Mesodermal cell (in vitro differentiated cells): ENCODE results near the gene TUBB4B.

Source experiments
- H3K27ac ChIP-seq: 2 replicates; pipeline ENCODE4 v1.7.0; 2013; ENCODE audit warnings: mild to moderate bottlenecking, low read depth, low read length, moderate library complexity; ENCODE audit not compliant: severe bottlenecking
- H3K36me3 ChIP-seq: 2 replicates; pipeline ENCODE4 v1.7.1; 2013; ENCODE audit warnings: mild to moderate bottlenecking, low read length, moderate library complexity; ENCODE audit not compliant: control insufficient read depth, insufficient read depth
- H3K4me1 ChIP-seq: one replicate; pipeline ENCODE4 v1.7.1; 2013; ENCODE audit warnings: mild to moderate bottlenecking, low read length; ENCODE audit not compliant: insufficient read depth, control insufficient read depth, poor library complexity, severe bottlenecking
- H3K4me3 ChIP-seq: 2 replicates; pipeline ENCODE4 v1.7.0; 2013; ENCODE audit warnings: low read length, control low read depth, mild to moderate bottlenecking; ENCODE audit not compliant: insufficient read depth, poor library complexity, severe bottlenecking; ENCODE audit errors: extremely low read depth
- H3K9me3 ChIP-seq: 2 replicates; pipeline ENCODE4 v1.7.1; 2013; ENCODE audit warnings: mild to moderate bottlenecking, low read length, moderate library complexity; ENCODE audit not compliant: control insufficient read depth
- WGBS, 2 experiments: methylation state at CpG; one replicate each; pipeline ENCODE4 v1.1.5; 2013; ENCODE audit warnings: missing lambda C conversion rate in 2 of 2; ENCODE audit not compliant: insufficient coverage in 2 of 2; 5-methylcytosine and 5-hydroxymethylcytosine counted together

The TUBB4B gene

DNA sequence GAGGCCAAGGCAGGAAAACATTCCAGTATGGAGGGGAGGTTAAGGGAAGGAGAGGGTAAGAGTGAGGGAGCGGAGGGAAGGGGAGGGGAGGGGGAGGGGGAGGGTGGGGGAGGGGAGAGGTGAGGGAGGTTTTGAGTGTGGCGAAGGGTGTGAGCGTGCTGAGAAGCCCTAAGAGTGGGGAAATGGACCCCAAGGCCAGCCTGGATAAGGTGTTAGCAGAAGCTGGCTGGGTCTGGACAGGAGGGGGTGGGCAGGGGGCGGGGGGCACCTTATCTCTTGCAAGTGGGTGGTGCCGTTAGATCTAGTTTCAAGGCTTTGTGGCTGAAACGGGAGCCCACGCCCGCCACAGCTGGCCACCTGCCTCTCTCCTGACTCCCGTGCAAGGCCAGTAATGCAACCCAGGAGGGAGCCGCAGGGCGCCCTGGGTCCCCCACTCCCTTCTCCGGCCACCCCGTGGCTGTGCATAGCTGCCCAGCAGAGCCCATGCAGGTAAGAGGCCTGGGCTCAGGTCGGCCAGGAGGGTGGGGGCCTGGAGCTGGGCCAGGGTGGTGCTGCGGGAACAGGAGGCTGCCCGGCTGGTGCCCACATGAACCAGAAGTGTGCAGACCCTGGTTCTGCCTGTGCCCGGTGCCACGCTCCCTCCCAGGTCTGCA is 13.1 kb upstream of the TUBB4B start:
- 62 to 67% methylated on average over 10 to 16 of the region's 18 CpGs for WGBS, 2 experiments
- Histone ChIP-seq H3K36me3 (no peaks in the 10 kb centered on the region), H3K4me3 (no peak overlapping the region), H3K27ac (no peak overlapping the region), H3K9me3 (no peaks in the 10 kb centered on the region), H3K4me1 (peaks cover 7% of the 10 kb centered on the region)

DNA sequence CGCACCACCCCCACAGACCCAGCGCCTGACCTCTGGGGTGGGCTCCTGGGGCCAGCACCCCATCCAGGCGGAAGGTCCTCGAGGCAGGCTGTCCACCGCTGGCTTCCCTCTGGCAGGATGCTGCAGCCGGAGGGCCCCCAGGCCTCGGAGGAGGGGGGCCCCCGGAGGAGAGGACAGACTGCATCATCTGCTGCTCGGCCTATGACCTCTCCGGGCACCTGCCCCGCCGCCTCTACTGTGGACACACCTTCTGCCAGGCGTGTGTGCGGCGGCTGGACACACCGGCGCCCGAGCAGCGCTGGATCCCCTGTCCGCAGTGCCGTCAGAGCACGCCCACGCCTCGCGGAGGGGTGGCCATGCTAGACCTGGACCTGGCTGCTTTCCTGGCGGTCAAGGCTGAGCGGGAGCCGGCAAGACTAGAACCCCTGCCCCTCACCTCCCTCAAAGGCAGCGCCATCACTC is 12.6 kb upstream of the TUBB4B start:
- Histone ChIP-seq H3K36me3 (no peaks in the 10 kb centered on the region), H3K9me3 (no peaks in the 10 kb centered on the region), H3K4me1 (peaks cover 7% of the 10 kb centered on the region), H3K4me3 (no peak overlapping the region), H3K27ac (no peak overlapping the region)
- WGBS, 2 experiments, result 92 to 93% methylated on average over 24 to 29 of the region's 29 CpGs

DNA sequence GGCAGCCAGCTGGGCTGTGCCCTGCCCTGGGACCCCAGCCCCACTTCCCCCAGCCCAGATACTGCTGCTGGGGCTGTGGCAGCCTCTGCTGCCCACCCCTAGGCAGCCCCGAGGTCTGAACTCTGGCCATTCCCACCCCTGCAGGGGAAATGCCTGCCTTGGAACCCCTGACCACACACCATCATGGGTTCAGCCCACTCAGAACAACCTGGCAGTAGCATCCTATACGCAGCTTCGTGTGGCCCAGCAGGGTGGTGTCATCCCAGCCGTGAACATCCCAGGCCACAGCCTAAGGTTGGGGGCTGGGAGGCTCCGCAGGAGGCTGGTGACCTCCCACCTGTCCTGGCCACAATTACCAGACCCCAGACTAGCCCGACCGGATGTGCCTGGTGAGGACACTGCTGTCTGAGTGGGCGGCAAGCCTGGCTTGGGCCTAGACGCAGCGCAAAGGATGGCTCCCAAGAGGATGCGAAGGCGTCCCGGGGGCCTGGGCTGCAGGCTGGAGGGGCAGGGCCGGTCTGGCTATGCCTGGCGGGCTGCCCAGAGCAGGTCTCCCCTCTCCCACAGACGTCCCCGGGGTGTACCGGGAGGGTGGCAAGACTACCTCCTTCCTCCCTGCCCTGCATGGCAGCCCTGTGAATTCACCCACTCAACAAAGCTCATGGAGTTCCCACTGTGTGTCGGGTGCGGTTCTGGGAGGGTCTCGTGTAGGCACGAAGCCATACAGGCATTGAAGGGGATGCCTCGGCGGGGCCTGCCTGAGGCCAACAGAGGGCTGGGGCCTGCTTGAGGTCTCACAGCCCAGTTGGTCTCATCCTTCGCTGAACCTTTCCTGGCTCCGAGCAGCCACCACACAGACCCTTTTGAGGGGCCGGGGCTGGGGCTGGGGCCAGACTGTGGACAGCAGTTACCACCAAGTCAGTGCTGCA is 11.9 kb upstream of the TUBB4B start:
- Histone ChIP-seq H3K36me3 (no peaks in the 10 kb centered on the region), H3K4me1 (peaks cover 4% of the 10 kb centered on the region), H3K27ac (no peak overlapping the region), H3K9me3 (no peaks in the 10 kb centered on the region), H3K4me3 (no peak overlapping the region)
- 92 to 93% methylated on average over 25 of the region's 27 CpGs for WGBS, 2 experiments

DNA sequence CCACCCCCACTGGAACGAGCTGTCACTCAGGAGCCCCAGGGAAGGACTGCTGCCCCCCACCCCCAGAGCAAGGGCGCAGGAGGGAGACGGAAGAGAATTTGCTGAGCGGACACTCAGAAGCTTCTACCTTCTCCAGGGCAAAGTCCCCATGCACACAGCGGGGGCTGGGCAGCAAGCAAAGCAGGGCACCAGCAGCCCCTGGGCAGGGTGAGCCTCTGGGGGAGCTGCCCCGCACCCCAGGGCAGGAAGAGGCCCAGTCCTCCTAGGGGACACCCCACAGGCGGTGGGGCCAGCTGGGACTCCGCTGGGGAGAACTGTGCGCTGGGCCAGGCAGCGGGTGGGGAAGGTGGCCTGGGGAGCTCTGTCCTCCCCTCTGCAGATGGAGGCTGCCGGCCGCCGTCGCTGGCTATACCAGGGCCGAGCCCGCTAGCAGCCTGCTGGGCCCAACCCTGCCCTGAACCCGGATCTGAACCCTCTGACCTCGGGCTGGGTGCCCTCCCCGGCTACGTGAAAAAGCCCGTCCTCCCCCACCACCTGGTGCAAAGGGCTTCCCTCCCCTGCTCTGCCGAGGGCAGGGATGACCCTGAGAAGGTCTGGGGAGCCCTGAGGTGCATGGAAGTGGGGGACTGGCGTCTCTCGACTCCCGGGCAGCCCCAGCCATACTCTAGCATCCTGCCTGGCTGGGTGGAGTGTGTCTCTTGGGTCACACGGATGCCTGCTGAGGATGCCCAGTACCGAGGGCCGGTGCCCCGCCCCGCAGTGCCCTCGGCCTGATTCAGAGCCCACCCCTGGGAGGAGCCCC is 11.0 kb upstream of the TUBB4B start:
- Histone ChIP-seq H3K4me1 (peaks cover 4% of the 10 kb centered on the region), H3K27ac (no peak overlapping the region), H3K9me3 (no peaks in the 10 kb centered on the region), H3K4me3 (no peak overlapping the region), H3K36me3 (no peaks in the 10 kb centered on the region)
- WGBS, 2 experiments, result 82 to 87% methylated on average over 13 to 27 of the region's 31 CpGs

DNA sequence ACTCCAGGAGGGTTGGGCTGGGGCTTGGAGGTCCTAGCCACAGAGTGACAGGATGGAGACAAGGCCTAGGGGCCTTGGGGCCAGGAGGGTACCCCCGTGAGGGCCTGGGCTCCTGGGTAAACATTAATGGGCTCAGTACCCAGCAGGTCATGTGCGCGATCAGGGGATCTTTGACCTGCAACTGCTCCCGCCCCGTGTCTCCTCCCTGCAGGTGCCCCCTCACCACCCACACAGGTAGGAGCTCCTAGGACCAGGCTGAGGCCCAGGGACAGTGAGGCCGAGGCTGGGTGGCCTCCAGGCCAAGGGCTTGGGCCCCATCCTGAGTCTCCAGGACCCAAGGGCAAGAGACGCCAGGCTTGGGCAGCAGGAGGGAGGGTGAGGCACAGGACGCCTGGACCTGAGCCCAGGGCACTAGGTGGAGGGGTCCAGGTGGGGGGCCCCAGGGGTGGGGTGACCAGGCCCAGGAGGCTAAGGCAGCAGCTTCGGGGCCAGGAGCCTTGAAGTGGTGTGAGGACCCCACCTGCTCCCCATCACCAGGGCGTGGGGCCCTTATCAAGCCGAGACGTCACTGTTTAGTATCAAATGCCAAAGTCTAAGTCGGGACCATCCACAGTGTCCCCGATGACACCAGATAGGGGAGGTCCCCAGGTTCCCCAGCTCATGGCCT is 10.2 kb upstream of the TUBB4B start, which contains the start of gene SLC34A3:
SLC34A3 (plus strand) TSS at position 197 of the 667 bp plus-strand sequence. CDS start 802 bp downstream, outside the sequence.
- 89 to 92% methylated on average over 10 to 14 of the region's 14 CpGs for WGBS, 2 experiments
- Histone ChIP-seq H3K4me3 (no peak within 1 kb of the TSS), H3K27ac (no peak within 1 kb of the TSS), H3K36me3 (no peaks in the 10 kb centered on the region), H3K4me1 (peaks cover 4% of the 10 kb centered on the region), H3K9me3 (no peaks in the 10 kb centered on the region)

DNA sequence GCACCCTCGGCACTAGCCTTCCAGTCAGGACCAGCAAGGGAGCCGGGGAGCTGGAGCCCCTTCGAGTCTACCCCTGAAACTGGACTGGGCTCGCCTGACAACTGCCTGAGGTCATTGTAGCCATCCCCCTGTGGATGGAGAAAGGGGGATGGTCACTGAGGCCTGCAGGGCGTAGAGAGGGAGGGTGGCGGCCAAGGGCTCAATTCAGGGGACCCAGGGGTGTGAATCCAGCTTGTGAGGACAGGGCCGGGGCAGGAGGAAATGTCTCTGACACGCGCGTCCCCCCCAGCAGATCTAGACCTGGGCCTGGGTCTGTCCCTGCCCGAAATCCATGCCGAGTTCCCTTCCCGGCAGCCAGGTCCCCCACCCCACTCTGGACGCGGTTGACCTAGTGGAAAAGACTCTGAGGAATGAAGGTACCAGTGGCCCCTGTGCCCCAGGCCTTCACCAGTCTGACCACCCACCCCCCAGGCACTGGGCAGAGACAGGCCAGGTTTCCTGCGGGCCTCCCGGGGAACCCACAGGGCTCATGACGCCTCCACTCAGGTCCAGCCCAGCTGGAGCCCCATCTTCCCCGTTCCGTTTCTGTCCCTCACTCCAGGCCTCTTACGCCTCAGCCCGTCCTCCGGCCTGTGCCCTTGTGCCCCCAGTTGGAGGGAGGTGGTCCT is 9.6 kb upstream of the TUBB4B start:
- Histone ChIP-seq H3K36me3 (no peaks in the 10 kb centered on the region), H3K27ac (no peak overlapping the region), H3K4me1 (peaks cover 4% of the 10 kb centered on the region), H3K4me3 (no peak overlapping the region), H3K9me3 (no peaks in the 10 kb centered on the region)
- WGBS, 2 experiments, result 93% methylated on average over 20 to 21 of the region's 23 CpGs

DNA sequence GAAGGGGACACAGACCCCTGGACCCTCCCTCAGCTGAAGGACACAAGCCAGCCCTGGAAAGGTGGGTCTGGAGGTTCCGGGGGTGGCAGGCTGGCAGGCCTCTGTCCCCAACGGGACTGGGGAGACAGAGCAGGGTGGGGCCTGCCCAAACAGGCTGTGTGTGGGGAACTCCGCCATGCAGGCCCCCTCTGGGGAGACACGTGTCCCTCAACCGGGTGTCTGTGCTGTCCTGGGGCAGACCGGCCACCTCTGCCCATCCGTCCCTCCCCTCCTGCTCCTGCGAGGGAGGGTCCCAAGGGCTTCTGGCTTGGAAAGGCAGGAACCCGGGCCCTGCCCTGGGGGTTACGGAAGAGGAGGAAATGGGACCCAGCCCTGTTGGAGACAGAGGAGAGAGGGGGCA is 9.0 kb upstream of the TUBB4B start:
- 89 to 94% methylated on average over 7 to 9 of the region's 10 CpGs for WGBS, 2 experiments
- peaks cover 9% of the 10 kb centered on the region for H3K4me1 ChIP-seq

DNA sequence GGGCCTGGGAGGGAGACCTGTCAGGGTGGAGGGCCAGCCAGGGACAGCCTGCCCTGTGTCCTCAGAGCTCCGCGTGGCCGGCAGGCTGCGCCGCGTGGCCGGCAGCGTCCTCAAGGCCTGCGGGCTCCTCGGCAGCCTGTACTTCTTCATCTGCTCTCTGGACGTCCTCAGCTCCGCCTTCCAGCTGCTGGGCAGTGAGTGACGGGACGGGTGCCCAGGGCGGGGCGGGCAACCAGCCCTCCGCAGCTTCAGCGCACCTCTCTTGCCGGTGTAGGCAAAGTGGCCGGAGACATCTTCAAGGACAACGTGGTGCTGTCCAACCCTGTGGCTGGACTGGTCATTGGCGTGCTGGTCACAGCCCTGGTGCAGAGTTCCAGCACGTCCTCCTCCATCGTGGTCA is 8.6 kb upstream of the TUBB4B start:
- Histone ChIP-seq H3K27ac (no peak overlapping the region), H3K36me3 (no peaks in the 10 kb centered on the region), H3K4me3 (no peak overlapping the region), H3K9me3 (no peaks in the 10 kb centered on the region), H3K4me1 (peaks cover 9% of the 10 kb centered on the region)
- 90 to 92% methylated on average over 24 of the region's 24 CpGs for WGBS, 2 experiments

More for the DNA sequence above, 9.0 kb upstream of the TUBB4B start:
- H3K4me3 ChIP-seq, result no peak overlapping the region
- no peaks in the 10 kb centered on the region for H3K36me3 ChIP-seq
- no peaks in the 10 kb centered on the region for H3K9me3 ChIP-seq
- no peak overlapping the region for H3K27ac ChIP-seq

DNA sequence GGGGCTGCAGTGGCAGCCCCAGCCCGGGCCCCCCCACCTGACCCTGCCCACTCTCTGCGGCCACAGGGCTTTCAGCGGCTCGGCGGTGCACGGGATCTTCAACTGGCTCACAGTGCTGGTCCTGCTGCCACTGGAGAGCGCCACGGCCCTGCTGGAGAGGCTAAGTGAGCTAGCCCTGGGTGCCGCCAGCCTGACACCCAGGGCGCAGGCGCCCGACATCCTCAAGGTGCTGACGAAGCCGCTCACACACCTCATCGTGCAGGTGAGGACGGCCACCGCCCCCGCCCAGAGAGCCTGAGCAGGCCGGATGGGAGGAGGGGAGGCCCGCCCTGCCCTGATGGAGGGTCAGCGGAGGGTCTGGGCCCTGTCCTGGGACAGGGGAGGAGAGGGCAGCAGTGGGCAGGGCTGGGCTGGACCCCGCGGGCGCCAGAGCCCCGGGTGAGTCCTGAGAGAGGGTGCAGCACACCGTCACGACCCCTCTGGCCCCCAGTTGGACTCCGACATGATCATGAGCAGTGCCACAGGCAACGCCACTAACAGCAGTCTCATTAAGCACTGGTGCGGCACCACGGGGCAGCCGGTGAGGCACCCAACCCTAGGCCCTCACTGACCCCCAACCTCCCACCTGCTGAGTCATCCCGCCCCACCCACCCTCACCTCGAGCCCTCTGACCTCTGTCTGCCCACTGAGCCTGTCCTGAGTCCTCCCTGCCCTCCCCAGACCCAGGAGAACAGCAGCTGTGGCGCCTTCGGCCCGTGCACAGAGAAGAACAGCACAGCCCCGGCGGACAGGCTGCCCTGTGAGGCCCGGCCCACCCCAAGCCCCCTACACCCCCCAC is 7.7 kb upstream of the TUBB4B start:
- 94% methylated on average over 25 to 35 of the region's 40 CpGs for WGBS, 2 experiments
- Histone ChIP-seq H3K27ac (no peak overlapping the region), H3K4me1 (peaks cover 9% of the 10 kb centered on the region), H3K36me3 (no peaks in the 10 kb centered on the region), H3K9me3 (no peaks in the 10 kb centered on the region), H3K4me3 (no peak overlapping the region)
